ENCODE measurements around the gene MED12L.
"Not testable (repeated sequence)": the region's sequence is repeated elsewhere in the genome, so short reads cannot be mapped to it uniquely, and the experiment has no call there.

GRCh38 chr3:151232403-151232802 lies 146.9 kb downstream of the MED12L start:
- not testable (repeated sequence) for TF ChIP-seq CTCF, POLR2A (IDR thresholded peaks at IDR 0.05)

All from thyroid gland (tissue), 4 donors.